Measurements from ENCODE around the gene CNPY3.

The CNPY3 gene

DNA sequence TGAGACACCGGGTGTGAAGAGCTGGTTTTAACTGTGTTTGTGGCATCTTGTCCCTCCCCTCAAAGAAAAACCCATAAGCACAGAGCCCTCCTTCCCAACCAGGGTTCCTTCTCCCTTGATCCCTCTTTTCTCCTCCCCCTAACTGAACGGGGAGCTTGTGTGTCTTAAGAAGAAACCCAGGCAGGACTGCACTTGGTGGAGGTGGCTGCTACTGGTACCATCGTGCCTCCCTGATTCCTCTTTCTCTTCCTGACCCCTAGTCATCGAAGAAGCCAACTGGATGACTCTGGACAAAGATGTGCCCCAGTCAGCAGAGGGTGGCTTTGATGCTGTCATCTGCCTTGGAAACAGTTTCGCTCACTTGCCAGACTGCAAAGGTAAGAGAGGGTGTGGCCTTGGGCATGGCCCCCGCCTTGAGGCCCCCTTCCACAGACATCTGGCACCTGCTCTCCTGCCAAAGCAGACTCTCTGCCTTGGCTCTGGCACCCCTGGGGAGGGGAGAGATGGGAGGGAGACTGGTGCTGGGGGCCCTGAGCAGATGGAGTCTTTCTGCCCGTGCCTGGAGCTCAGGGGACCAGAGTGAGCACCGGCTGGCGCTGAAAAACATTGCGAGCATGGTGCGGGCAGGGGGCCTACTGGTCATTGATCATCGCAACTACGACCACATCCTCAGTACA lies 33.4 kb downstream of the CNPY3 start:
- Histone ChIP-seq H3K9ac (ENCODE audit: low read length) (no peak overlapping the region), H3K27ac (ENCODE audit: low read length) (no peak overlapping the region), H3K36me3 (replicated peaks; ENCODE audit: low read depth, low read length) (no peaks in the 10 kb centered on the region), H2AFZ (ENCODE audit: low read depth, low read length) (no peak overlapping the region), H3K27me3 (ENCODE audit: low read depth, low read length) (no peaks in the 10 kb centered on the region), H3K79me2 (ENCODE audit: low read length) (no peaks in the 10 kb centered on the region), H3K9me3 (ENCODE audit: insufficient read depth, low read length) (no peaks in the 10 kb centered on the region), H3K4me3 (ENCODE audit: low read length) (no peak overlapping the region), H3K4me2 (ENCODE audit: low read length) (no peak overlapping the region), H3K4me1 (ENCODE audit: low read length) (no peaks in the 10 kb centered on the region), H4K20me1 (ENCODE audit: insufficient read depth, low read length) (no peaks in the 10 kb centered on the region)
- no peak for TF ChIP-seq EZH2phosphoT487 (IDR thresholded peaks at IDR 0.05; ENCODE audit: low read depth)
- TF ChIP-seq, protein P1, sequence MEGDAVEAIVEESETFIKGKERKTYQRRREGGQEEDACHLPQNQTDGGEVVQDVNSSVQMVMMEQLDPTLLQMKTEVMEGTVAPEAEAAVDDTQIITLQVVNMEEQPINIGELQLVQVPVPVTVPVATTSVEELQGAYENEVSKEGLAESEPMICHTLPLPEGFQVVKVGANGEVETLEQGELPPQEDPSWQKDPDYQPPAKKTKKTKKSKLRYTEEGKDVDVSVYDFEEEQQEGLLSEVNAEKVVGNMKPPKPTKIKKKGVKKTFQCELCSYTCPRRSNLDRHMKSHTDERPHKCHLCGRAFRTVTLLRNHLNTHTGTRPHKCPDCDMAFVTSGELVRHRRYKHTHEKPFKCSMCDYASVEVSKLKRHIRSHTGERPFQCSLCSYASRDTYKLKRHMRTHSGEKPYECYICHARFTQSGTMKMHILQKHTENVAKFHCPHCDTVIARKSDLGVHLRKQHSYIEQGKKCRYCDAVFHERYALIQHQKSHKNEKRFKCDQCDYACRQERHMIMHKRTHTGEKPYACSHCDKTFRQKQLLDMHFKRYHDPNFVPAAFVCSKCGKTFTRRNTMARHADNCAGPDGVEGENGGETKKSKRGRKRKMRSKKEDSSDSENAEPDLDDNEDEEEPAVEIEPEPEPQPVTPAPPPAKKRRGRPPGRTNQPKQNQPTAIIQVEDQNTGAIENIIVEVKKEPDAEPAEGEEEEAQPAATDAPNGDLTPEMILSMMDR (IDR thresholded peaks at IDR 0.05; ENCODE audit: low read depth, low read length), result no peak

DNA sequence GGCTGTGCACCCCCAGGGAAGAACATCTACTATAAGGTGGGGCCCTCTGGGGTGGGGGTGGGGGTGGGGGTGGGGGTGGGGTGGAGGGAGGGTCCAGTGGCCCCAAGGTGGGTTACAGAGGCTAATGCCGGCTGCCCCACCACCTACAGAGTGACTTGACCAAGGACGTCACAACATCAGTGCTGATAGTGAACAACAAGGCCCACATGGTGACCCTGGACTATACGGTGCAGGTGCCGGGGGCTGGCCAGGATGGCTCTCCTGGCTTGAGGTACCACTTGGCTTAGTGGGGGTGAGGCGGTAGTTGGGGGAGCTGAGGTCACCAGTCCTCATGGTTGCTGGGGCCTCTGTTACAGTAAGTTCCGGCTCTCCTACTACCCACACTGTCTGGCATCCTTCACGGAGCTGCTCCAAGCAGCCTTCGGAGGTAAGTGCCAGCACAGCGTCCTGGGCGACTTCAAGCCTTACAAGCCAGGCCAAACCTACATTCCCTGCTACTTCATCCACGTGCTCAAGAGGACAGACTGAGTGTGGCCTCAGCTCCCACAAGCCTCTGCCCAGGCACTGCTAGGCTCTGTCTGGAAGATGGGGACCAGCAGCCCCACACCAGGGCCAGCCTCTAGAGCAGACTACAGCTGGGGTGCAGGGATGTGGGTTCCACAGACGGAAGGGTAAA lies 34.0 kb downstream of the CNPY3 start:
- Histone ChIP-seq H3K79me2 (ENCODE audit: low read length) (no peaks in the 10 kb centered on the region), H3K27me3 (ENCODE audit: low read depth, low read length) (no peaks in the 10 kb centered on the region), H3K9ac (ENCODE audit: low read length) (no peak overlapping the region), H3K4me1 (ENCODE audit: low read length) (no peaks in the 10 kb centered on the region), H3K4me3 (ENCODE audit: low read length) (no peak overlapping the region), H3K36me3 (replicated peaks; ENCODE audit: low read depth, low read length) (no peaks in the 10 kb centered on the region), H2AFZ (ENCODE audit: low read depth, low read length) (no peak overlapping the region), H3K27ac (ENCODE audit: low read length) (no peak overlapping the region), H3K9me3 (ENCODE audit: insufficient read depth, low read length) (no peaks in the 10 kb centered on the region), H4K20me1 (ENCODE audit: insufficient read depth, low read length) (no peaks in the 10 kb centered on the region), H3K4me2 (ENCODE audit: low read length) (no peak overlapping the region)
- TF ChIP-seq, protein P1 (IDR thresholded peaks at IDR 0.05; ENCODE audit: low read depth, low read length), result no peak
- no peak for TF ChIP-seq EZH2phosphoT487 (IDR thresholded peaks at IDR 0.05; ENCODE audit: low read depth)

DNA sequence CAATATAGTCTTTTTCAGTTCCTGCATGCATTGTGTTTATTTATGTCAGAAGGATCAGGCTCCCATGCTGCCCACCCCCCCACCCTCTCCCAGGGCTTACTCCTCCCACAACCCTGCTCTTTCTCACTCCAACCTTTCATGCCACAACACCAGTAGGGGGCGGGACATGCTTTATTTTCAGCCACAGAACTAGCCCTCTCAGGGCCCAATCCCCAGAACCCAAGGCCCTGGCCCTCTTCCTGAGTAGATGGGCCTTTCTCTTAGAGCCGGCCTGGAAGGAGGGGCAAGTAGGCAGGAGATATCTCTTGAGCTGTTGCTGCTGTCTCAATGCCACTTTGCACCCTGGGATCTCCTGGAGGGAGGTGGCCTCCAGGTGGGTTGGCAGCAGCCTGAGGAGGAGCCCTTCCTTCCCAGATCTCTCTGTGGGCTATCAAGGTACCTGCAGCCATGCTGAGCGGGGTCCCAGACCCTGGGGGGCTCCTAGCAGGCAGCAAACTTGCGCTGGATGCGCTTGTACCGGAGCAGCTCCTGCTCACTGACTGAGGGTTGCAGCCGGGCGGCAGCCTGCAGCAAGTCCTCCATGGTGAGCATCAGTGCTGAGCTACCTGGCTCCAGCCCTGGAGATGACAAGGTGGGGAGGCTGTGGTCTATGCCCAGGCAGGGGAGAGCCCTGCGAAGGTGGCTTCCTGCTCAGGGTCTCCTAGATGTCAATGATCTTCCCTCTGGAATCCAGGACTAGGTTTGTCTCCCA lies 34.8 kb downstream of the CNPY3 start:
- no peak overlapping the region for H3K4me2 ChIP-seq (ENCODE audit: low read length)
- no peaks in the 10 kb centered on the region for H3K9me3 ChIP-seq (ENCODE audit: insufficient read depth, low read length)
- H3K79me2 ChIP-seq (ENCODE audit: low read length), result no peaks in the 10 kb centered on the region
- H3K4me1 ChIP-seq (ENCODE audit: low read length), result no peaks in the 10 kb centered on the region
- no peak overlapping the region for H3K4me3 ChIP-seq (ENCODE audit: low read length)
- no peak overlapping the region for H3K9ac ChIP-seq (ENCODE audit: low read length)
- TF ChIP-seq, protein P1 (IDR thresholded peaks at IDR 0.05; ENCODE audit: low read depth, low read length), result peak; percentile 53
- no peak for TF ChIP-seq EZH2phosphoT487 (IDR thresholded peaks at IDR 0.05; ENCODE audit: low read depth)
- no peak overlapping the region for H2AFZ ChIP-seq (ENCODE audit: low read depth, low read length)
- H3K27me3 ChIP-seq (ENCODE audit: low read depth, low read length), result no peaks in the 10 kb centered on the region
- no peaks in the 10 kb centered on the region for H3K36me3 ChIP-seq (replicated peaks; ENCODE audit: low read depth, low read length)
- H4K20me1 ChIP-seq (ENCODE audit: insufficient read depth, low read length), result no peaks in the 10 kb centered on the region
- no peak overlapping the region for H3K27ac ChIP-seq (ENCODE audit: low read length)

DNA sequence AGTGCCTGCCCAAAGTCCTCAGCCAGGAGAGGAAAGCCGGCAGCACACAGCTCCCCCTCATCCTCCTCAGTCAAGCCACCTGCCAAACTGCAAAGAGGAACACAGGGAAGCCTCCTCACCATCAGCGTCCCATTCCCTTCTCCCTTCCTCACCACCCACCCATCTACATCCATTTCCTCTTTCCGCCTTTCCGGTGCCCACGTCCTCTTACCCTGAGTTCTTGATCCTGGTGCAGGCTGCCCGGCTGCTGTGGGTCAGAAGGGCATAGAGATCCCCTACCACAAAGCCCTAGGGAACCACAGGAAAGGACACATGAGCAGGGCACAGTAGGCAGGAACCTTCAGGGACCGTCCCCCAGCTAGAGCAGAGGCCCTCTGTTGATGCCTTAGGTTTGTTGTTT lies 37.3 kb downstream of the CNPY3 start:
- no peaks in the 10 kb centered on the region for H4K20me1 ChIP-seq (ENCODE audit: insufficient read depth, low read length)
- no peak overlapping the region for H3K9ac ChIP-seq (ENCODE audit: low read length)

More for the DNA sequence above, 37.3 kb downstream of the CNPY3 start:
- no peaks in the 10 kb centered on the region for H3K27me3 ChIP-seq (ENCODE audit: low read depth, low read length)
- no peaks in the 10 kb centered on the region for H3K79me2 ChIP-seq (ENCODE audit: low read length)
- no peak overlapping the region for H3K27ac ChIP-seq (ENCODE audit: low read length)
- TF ChIP-seq, protein P1 (IDR thresholded peaks at IDR 0.05; ENCODE audit: low read depth, low read length), result no peak
- TF ChIP-seq EZH2phosphoT487 (IDR thresholded peaks at IDR 0.05; ENCODE audit: low read depth), result no peak
- no peak overlapping the region for H3K4me2 ChIP-seq (ENCODE audit: low read length)
- H3K4me1 ChIP-seq (ENCODE audit: low read length), result no peaks in the 10 kb centered on the region
- no peaks in the 10 kb centered on the region for H3K36me3 ChIP-seq (replicated peaks; ENCODE audit: low read depth, low read length)
- no peak overlapping the region for H3K4me3 ChIP-seq (ENCODE audit: low read length)
- no peak overlapping the region for H2AFZ ChIP-seq (ENCODE audit: low read depth, low read length)
- H3K9me3 ChIP-seq (ENCODE audit: insufficient read depth, low read length), result no peaks in the 10 kb centered on the region

Data from OCI-LY3 (cell line).